HG02571 (cell line): ENCODE data around the gene PLXNA3.
"Not testable (repeated sequence)": the region's sequence is repeated elsewhere in the genome, so short reads cannot be mapped to it uniquely, and the experiment has no call there.

Source experiments
- ATAC-seq: cut with Tn5 transposase; IDR thresholded peaks from one replicate; pipeline ENCODE4 v1.9.1; 2021; ENCODE audit warnings: mild to moderate bottlenecking, moderate library complexity; ENCODE audit not compliant: unreplicated experiment

Gene PLXNA3

GRCh38 chrX:154495472-154495922 lies 37.4 kb downstream of the PLXNA3 start:
- no peak for ATAC-seq

- not testable (repeated sequence) for ATAC-seq
Measured at GRCh38 chrX:154496591-154497137, 38.6 kb downstream of the PLXNA3 start.

GRCh38 chrX:154501423-154501822 lies 43.3 kb downstream of the PLXNA3 start:
- not testable (repeated sequence) for ATAC-seq

- no peak for ATAC-seq
Measured at GRCh38 chrX:154502098-154502497, 44.0 kb downstream of the PLXNA3 start.

GRCh38 chrX:154502989-154503388 lies 44.9 kb downstream of the PLXNA3 start:
- ATAC-seq = no peak

GRCh38 chrX:154505734-154506133 lies 47.7 kb downstream of the PLXNA3 start:
- ATAC-seq = no peak

- no peak for ATAC-seq
Measured at GRCh38 chrX:154506483-154507332, 48.6 kb downstream of the PLXNA3 start.

GRCh38 chrX:154507673-154508383 lies 49.7 kb downstream of the PLXNA3 start:
- no peak for ATAC-seq

- no peak for ATAC-seq
Measured at GRCh38 chrX:154508384-154508745, 50.3 kb downstream of the PLXNA3 start.

- no peak for ATAC-seq
Measured at GRCh38 chrX:154509455-154509854, 51.4 kb downstream of the PLXNA3 start.

GRCh38 chrX:154511761-154512160 lies 53.7 kb downstream of the PLXNA3 start:
- no peak for ATAC-seq

GRCh38 chrX:154512879-154513553 lies 54.9 kb downstream of the PLXNA3 start:
- ATAC-seq = no peak

GRCh38 chrX:154513716-154514115 lies 55.6 kb downstream of the PLXNA3 start:
- ATAC-seq = no peak

- no peak for ATAC-seq
Measured at GRCh38 chrX:154515090-154515965, 57.2 kb downstream of the PLXNA3 start.

- peak; percentile 83 for ATAC-seq
Measured at GRCh38 chrX:154515966-154516655, 58.0 kb downstream of the PLXNA3 start, which contains the start of gene FAM3A. Gene FAM3A, minus strand, starts transcription at chrX:154516232. Its CDS starts 460 bp downstream, at chrX:154515772.

- ATAC-seq = no peak
Measured at GRCh38 chrX:154516656-154517100, 58.6 kb downstream of the PLXNA3 start.

GRCh38 chrX:154517101-154517781 lies 59.2 kb downstream of the PLXNA3 start:
- ATAC-seq = no peak

- ATAC-seq = no peak
Measured at GRCh38 chrX:154519389-154519788, 61.3 kb downstream of the PLXNA3 start.
